HUES48 (cell line): ENCODE results near the gene SLC25A36.
A peak's percentile ranks its signal among the peaks of the same experiment; 100 is the strongest.

Source experiments
- H3K27ac ChIP-seq: one replicate; pipeline ENCODE4 v1.7.0; 2013; ENCODE audit warnings: low read depth, low read length, inconsistent platforms
- H3K27me3 ChIP-seq: 2 replicates; pipeline ENCODE4 v1.6.1; 2013; ENCODE audit warnings: mild to moderate bottlenecking, low read length; ENCODE audit not compliant: control insufficient read depth, insufficient read depth
- H3K36me3 ChIP-seq: 2 replicates; pipeline ENCODE4 v1.6.1; 2013; ENCODE audit warnings: low read length; ENCODE audit not compliant: control insufficient read depth, insufficient read depth
- H3K4me1 ChIP-seq: 2 replicates; pipeline ENCODE4 v1.6.1; 2013; ENCODE audit warnings: mild to moderate bottlenecking, low read length; ENCODE audit not compliant: control insufficient read depth, insufficient read depth
- H3K4me3 ChIP-seq: 2 replicates; pipeline ENCODE4 v1.5.1; 2013; ENCODE audit warnings: mild to moderate bottlenecking, low read depth, low read length
- H3K9ac ChIP-seq: 2 replicates; pipeline ENCODE4 v1.6.1; 2013; ENCODE audit warnings: mild to moderate bottlenecking, low read depth, low read length, moderate library complexity
- H3K9me3 ChIP-seq: 2 replicates; pipeline ENCODE4 v1.6.1; 2013; ENCODE audit warnings: low read length; ENCODE audit not compliant: control insufficient read depth, insufficient read depth

The SLC25A36 gene

DNA sequence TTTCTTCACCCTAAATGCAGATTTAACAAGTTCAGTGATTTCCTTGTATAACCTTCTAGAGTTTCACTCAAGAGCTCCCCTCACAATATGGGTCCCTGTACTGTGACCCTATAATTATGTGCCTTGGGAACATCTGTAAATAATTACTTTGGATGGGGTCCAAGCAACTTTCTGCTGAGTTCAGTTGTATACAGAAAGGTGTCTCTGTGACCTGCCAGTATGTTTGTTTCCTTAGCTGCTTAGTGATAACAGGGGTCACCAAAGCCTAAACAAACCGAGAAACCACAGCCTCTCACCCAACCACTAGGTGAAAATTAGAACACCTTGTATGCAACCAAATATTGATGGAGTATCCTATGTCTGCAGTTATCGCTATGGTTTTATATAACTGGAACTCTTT lies 29.8 kb upstream of the SLC25A36 start:
- Histone ChIP-seq H3K27ac (no peak overlapping the region), H3K27me3 (no peaks in the 10 kb centered on the region; the same call in 1 of the 2 replicates), H3K9me3 (no peaks in the 10 kb centered on the region), H3K4me1 (no peaks in the 10 kb centered on the region), H3K9ac (no peak overlapping the region), H3K36me3 (no peaks in the 10 kb centered on the region), H3K4me3 (no peak overlapping the region)

DNA sequence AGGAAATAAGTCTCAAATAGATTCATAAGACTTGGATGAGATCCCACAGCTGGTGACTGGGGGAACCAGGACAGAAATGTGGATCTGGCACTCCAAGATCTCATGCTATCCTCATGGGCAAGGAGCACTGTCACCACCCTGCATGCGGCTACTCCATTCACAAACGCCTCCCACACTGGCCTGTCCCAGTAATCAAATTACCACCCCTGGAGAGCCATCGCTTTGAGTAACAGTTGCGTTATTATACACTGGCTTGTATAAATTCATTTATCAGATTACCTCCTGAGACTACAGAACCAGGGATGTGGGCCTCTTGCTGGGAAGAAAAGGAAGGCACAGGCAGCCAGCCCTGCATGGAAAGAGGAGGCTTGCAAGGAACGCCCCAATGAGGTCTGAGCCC lies 27.9 kb upstream of the SLC25A36 start:
- Histone ChIP-seq H3K4me1 (no peaks in the 10 kb centered on the region), H3K4me3 (no peak overlapping the region), H3K27ac (no peak overlapping the region), H3K9me3 (no peaks in the 10 kb centered on the region), H3K36me3 (no peaks in the 10 kb centered on the region), H3K9ac (no peak overlapping the region), H3K27me3 (no peaks in the 10 kb centered on the region; the same call in 1 of the 2 replicates)

DNA sequence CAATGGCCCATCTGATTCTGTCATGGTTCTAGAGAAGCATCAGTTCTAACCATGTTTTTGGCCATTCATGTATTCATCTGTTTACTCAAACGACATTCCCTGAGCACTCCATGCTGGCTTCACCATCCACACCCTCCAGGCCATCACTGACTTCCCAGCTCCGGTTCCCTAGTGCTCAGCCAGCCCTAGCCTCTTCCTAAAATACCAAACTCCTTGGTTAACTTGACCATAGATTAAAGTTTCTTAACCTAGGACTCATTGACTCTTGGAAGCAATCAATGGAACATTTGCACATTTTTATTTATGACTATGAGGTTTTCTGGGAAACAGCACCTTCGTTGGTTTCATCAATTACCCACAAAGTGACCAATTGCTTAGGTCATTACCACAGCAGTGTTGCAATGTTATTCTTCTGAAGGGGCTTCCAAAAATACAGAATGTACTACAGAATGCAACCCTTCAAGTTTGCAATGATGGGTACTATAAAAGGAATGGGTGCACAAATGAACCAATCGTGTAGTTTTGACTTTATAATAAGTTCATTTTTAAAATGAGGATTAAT lies 27.2 kb upstream of the SLC25A36 start:
- Histone ChIP-seq H3K4me1 (no peaks in the 10 kb centered on the region), H3K9me3 (no peaks in the 10 kb centered on the region), H3K4me3 (no peak overlapping the region), H3K27ac (no peak overlapping the region), H3K27me3 (no peaks in the 10 kb centered on the region; the same call in 1 of the 2 replicates), H3K9ac (no peak overlapping the region), H3K36me3 (no peaks in the 10 kb centered on the region)

DNA sequence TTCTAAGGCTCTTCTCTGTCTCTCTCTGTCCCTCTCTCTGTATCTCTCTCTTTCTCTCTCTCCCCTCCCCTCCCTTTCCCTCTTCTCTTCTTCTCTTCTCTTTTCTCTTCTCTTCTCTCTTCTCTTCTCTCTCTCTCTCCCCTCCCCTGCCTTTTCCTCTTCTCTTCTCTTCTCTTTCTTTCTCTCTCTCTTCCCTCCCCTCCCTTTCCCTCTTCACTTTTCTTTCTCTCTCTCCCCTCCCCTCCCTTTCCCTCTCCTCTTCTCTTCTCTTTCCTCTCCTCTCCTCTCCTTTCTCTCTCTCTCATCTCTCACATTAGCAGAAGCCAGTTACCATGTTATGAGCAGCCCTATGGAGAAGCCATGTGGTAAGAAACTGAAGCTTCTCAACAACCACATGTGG lies 25.0 kb upstream of the SLC25A36 start:
- Histone ChIP-seq H3K4me1 (no peaks in the 10 kb centered on the region), H3K9me3 (no peaks in the 10 kb centered on the region), H3K9ac (no peak overlapping the region), H3K27ac (no peak overlapping the region), H3K27me3 (no peaks in the 10 kb centered on the region; the same call in 1 of the 2 replicates), H3K36me3 (no peaks in the 10 kb centered on the region), H3K4me3 (no peak overlapping the region)

DNA sequence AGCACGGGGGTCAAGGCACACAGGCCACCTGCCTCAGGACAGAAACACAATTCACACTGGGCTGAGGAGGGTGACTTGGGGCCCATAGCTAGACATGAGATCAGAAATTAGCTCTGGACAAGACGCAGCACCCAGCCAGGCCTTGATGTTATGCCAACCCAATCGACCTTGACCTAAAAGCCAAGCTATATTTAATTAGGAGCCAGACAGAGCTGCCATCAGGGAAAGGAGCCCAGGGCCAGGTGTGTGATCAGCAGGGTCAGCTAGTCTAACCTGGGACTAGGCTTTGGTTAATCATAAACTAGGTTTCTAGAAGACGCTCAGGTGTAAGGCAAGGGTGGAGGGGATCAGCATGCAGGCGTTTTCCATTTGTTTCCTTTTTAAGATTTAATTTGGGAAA lies 23.9 kb upstream of the SLC25A36 start:
- no peak overlapping the region for H3K4me3 ChIP-seq
- H3K9me3 ChIP-seq: no peaks in the 10 kb centered on the region
- H3K4me1 ChIP-seq: no peaks in the 10 kb centered on the region
- H3K9ac ChIP-seq: no peak overlapping the region
- H3K27me3 ChIP-seq: no peaks in the 10 kb centered on the region; the same call in 1 of the 2 replicates
- H3K36me3 ChIP-seq: no peaks in the 10 kb centered on the region
- no peak overlapping the region for H3K27ac ChIP-seq

DNA sequence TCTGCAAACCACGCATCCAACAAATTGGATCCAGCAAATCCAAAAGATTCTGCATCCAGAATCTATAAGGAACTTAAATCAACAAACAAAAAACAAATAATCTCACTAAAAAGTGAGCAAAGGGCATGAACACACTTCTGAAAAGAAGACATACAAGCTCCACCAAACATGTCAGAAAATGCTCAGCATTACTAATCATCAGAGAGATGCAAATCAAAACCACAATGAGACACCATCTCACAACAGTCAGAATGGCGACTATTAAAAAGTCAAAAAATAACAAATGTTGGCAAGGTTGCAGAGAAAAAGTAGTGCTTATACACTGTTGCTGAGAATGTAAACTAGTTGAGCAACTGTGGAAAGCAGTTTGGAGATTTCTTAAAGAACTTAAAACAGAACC lies 21.6 kb upstream of the SLC25A36 start:
- Histone ChIP-seq H3K27me3 (no peaks in the 10 kb centered on the region; the same call in 1 of the 2 replicates), H3K36me3 (no peaks in the 10 kb centered on the region)

DNA sequence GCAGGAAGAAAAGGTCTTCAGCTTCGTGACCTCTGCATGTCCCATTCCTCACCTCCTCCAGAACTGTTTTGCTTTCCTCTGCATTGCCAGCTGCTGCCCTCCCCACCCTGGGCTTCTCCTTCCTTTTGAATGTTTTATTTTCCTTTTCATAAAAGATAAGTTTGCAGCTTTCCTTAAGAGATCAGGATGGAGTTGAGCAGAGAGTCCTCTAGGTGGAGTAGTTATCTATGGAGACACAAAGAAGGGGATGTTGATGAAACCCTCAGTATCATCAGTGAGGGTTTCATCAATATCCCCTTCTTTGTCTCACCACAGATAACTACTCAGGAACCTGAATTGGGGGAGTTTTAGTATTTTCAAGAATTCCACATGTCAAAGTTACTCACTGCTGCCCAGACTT lies 19.0 kb upstream of the SLC25A36 start:
- no peak overlapping the region for H3K27ac ChIP-seq
- H3K4me3 ChIP-seq: no peak overlapping the region
- no peak overlapping the region for H3K9ac ChIP-seq
- no peaks in the 10 kb centered on the region for H3K4me1 ChIP-seq
- H3K9me3 ChIP-seq: no peaks in the 10 kb centered on the region
- H3K27me3 ChIP-seq: no peaks in the 10 kb centered on the region
- no peaks in the 10 kb centered on the region for H3K36me3 ChIP-seq

More for the DNA sequence above, 21.6 kb upstream of the SLC25A36 start:
- Histone ChIP-seq H3K4me3 (no peak overlapping the region), H3K27ac (no peak overlapping the region), H3K9me3 (no peaks in the 10 kb centered on the region), H3K4me1 (no peaks in the 10 kb centered on the region), H3K9ac (no peak overlapping the region)

DNA sequence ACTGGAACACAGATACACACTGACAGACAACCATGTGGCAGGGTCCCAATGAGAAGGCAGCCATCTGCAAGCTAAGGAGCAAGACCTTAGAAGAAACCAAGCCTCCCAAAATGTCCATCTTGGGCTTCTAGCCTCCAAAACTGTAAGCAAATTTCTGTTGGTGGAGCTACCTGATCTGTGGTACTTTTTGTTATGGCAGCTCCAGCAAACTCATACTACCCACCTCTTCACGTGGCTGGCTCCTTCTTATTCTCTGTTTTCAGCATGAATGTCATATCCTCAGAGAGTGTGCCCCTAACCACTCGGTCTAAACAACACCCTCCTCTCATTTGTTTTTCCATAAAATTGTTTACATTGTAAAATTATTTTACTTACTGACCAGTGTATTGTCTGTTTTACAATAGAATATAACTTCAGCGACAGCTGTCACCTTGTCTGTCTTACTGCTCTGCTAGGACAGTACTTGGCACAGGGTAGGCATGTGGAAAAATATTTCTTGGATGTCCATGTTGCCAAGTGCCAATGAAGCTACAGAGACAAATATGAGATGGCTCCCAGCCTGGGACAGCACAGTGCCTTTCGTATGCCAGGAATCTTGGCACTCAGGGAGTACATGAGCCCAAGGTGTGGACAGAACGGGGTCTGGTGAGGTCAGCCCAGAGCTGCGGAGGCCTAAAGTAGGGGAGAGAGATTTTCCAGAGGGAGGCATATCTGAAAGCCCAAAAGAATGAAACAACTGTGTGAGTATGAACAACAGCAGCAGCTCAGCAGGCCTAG lies 17.4 kb upstream of the SLC25A36 start:
- Histone ChIP-seq H3K9me3 (no peaks in the 10 kb centered on the region), H3K36me3 (no peaks in the 10 kb centered on the region), H3K4me1 (no peaks in the 10 kb centered on the region), H3K27me3 (no peaks in the 10 kb centered on the region), H3K4me3 (no peak overlapping the region), H3K27ac (no peak overlapping the region), H3K9ac (no peak overlapping the region)

DNA sequence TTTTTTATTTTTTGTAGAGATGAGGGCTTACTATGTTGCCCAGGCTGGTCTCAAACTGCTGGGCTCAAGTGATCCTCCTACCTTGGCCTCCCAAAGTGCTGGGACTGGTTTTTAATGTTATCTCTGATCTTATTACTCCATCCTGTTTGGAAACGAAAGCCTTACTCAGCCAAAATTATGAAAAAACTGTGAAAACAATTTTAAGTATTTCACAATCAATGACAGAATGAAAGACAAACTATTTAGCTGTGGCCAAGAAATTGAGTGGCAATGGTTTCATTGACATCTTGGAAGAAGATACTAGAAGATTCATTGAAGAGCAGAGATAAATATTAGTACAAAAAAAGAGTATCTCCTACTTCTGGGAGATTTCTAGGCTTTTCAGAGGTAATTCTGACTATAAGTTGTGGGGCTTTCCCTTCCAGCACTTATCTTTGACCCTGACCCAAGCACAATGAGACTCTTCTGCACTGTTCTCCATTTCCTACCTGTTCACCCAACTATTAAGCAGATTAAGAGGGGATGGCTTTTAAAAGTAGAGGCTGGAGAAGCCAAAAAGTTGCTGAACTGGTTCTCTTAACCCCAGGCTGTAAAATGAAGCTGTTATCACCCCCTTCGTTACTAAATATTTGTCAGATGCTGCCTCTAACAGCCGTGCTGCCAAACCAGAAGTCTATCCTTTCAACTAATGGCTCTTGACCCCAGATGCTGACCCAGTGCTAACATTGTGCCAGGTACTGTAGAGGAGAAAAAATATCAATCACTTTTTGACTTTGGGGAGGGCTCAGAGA lies 14.2 kb upstream of the SLC25A36 start:
- Histone ChIP-seq H3K27me3 (no peaks in the 10 kb centered on the region), H3K4me3 (no peak overlapping the region), H3K9me3 (no peaks in the 10 kb centered on the region), H3K4me1 (no peaks in the 10 kb centered on the region), H3K27ac (no peak overlapping the region), H3K36me3 (no peaks in the 10 kb centered on the region), H3K9ac (no peak overlapping the region)

DNA sequence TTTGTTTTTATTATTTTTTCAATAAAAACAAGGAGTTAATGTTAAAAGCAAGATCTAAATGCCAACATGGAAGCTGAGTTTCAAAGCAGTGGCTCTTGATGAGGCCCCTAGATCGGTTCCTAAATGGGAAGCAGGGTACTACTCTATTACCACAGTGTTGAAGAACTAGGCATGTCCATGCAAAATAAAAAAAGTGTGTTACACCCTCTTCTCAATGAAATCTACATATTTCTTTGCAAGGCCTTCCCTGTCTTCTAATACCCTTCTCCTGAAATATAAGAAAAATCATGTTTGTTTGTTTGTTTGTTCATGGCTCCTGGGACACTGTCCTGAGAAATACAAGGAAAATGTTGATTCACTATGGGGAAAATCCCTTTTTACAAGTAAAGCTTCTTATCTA lies 12.2 kb upstream of the SLC25A36 start:
- no peaks in the 10 kb centered on the region for H3K27me3 ChIP-seq
- no peak overlapping the region for H3K27ac ChIP-seq
- no peak overlapping the region for H3K9ac ChIP-seq
- no peaks in the 10 kb centered on the region for H3K9me3 ChIP-seq
- no peaks in the 10 kb centered on the region for H3K4me1 ChIP-seq
- H3K4me3 ChIP-seq: no peak overlapping the region
- H3K36me3 ChIP-seq: no peaks in the 10 kb centered on the region

DNA sequence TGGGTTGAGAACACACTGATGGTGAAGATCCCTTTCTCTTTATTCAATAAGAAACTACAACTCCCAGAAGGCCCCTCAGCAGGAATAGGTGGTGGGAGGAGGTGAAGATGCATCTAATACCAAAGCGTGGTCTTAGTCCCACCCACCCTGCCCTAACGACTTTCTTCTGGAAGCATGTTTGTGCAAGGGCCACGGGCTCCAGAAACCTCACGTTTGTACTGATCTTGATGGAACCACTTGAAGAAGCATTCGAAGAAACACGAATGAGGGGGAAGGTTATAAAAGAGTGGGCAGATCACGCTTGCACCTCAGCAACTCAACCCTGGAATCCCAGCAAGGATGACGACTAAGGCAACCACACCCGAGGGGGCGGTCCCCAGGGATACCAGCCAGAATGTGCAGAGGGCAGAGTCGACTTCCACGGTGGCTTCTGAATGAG lies 10.6 kb upstream of the SLC25A36 start:
- H3K27me3 ChIP-seq: no peaks in the 10 kb centered on the region
- H3K27ac ChIP-seq: no peak overlapping the region
- peak overlapping the region; percentile 75 for H3K4me3 ChIP-seq
- no peaks in the 10 kb centered on the region for H3K36me3 ChIP-seq
- no peaks in the 10 kb centered on the region for H3K9me3 ChIP-seq
- H3K9ac ChIP-seq: peak overlapping the region; percentile 52; the same call in 1 of the 2 replicates
- no peaks in the 10 kb centered on the region for H3K4me1 ChIP-seq
